Hepatocyte (in vitro differentiated cells): ENCODE data around the gene SFRP5.

Experiments
- EZH2 ChIP-seq: fragments of 200-600 bp; sonication (generic); IDR thresholded peaks from 2 replicates; pipeline ENCODE4 v1.6.1; 2016; ENCODE audit warnings: antibody characterized with exemption, mild to moderate bottlenecking, borderline replicate concordance
- TF ChIP-seq, protein P1 (sequence below): fragments of 200-600 bp; sonication (generic); IDR thresholded peaks from 2 replicates; pipeline ENCODE4 v1.5.1; 2016; ENCODE audit warnings: antibody characterized with exemption, mild to moderate bottlenecking; ENCODE audit not compliant: poor library complexity

DNA sequence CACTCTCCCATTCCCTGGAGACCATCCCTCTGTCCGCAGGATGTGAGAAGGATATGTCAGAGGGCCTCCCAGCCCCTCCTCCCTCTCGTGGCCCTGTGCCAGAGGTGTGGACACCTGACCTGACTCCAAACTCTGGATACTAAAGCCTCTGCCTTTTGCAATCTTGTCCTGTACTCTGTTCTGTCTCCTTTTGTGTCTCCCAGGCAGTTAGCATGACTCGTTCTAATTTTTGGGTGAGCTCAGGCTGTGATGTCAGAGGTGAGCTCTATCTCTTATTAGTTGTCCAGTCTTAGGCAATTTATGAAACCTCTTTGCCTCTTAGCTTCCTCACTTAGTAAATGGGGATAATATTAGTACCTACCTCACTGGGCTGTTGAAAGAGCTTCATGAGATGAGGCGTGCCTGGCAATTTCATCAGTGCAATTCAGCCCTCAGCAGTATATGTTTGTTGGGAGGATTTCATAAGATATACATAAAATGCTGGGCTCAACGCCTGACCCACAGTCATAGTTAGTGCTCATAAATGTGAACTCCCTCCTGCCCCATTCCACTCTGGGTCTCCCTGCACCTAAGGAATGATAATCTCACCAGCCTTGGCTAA, 47.4 kb downstream of the SFRP5 start:
- no peak for TF ChIP-seq EZH2
- TF ChIP-seq, protein P1, sequence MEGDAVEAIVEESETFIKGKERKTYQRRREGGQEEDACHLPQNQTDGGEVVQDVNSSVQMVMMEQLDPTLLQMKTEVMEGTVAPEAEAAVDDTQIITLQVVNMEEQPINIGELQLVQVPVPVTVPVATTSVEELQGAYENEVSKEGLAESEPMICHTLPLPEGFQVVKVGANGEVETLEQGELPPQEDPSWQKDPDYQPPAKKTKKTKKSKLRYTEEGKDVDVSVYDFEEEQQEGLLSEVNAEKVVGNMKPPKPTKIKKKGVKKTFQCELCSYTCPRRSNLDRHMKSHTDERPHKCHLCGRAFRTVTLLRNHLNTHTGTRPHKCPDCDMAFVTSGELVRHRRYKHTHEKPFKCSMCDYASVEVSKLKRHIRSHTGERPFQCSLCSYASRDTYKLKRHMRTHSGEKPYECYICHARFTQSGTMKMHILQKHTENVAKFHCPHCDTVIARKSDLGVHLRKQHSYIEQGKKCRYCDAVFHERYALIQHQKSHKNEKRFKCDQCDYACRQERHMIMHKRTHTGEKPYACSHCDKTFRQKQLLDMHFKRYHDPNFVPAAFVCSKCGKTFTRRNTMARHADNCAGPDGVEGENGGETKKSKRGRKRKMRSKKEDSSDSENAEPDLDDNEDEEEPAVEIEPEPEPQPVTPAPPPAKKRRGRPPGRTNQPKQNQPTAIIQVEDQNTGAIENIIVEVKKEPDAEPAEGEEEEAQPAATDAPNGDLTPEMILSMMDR, result no peak
